ENCODE data around the gene RREB1. TPM values are rescaled to one million over a fixed set of nuclear protein-coding genes. Genes with fewer than 3 reads are reported as not detected.

The RREB1 gene
- polyA plus RNA-seq, 1 donor from 2014 or later, result not detected

DNA sequence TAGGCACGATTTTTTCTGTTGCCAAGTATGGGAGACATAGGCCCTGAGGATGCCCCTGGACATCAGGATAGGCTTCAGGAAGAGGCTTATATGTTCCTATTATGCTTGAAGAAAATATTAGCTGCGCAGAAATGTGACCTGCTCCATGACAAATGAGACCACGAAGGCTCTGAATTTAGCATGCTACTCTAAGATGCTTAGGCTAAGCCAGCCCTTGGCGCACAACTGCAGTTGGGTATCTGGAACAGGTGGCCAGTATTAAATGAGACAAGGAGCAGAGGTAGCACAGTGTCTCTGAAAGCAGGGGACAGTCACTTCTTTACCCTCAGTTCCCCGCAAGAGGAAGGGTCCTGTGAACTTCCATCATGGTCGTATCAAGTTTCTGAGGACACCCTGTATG lies 90.0 kb downstream of the RREB1 start:
- Histone ChIP-seq H3K36me3 (ENCODE audit: insufficient read depth, low read length) (no peaks in the 10 kb centered on the region), H3K27ac (ENCODE audit: low read length) (no peak overlapping the region), H3K79me2 (replicated peaks; ENCODE audit: insufficient read depth, low read length) (no peaks in the 10 kb centered on the region), H2AFZ (ENCODE audit: low read depth, low read length) (no peak overlapping the region), H3F3A (ENCODE audit: insufficient read depth, low read length, poor library complexity, severe bottlenecking) (no peaks in the 10 kb centered on the region), H3K4me2 (ENCODE audit: low read length) (no peak overlapping the region), H3K9me2 (ENCODE audit: insufficient read depth, low read length) (no peaks in the 10 kb centered on the region), H3K9me3 (ENCODE audit: low read length) (no peaks in the 10 kb centered on the region), H3K4me3 (ENCODE audit: low read length) (no peak overlapping the region), H3K9ac (ENCODE audit: low read length) (no peak overlapping the region), H3K27me3 (ENCODE audit: insufficient read depth, low read depth, low read length) (no peaks in the 10 kb centered on the region), H4K20me1 (ENCODE audit: insufficient read depth) (no peaks in the 10 kb centered on the region)
- TF ChIP-seq EZH2 (IDR thresholded peaks at IDR 0.05; ENCODE audit: borderline replicate concordance, insufficient read depth, low read length, poor library complexity, severe bottlenecking), result no peak

DNA sequence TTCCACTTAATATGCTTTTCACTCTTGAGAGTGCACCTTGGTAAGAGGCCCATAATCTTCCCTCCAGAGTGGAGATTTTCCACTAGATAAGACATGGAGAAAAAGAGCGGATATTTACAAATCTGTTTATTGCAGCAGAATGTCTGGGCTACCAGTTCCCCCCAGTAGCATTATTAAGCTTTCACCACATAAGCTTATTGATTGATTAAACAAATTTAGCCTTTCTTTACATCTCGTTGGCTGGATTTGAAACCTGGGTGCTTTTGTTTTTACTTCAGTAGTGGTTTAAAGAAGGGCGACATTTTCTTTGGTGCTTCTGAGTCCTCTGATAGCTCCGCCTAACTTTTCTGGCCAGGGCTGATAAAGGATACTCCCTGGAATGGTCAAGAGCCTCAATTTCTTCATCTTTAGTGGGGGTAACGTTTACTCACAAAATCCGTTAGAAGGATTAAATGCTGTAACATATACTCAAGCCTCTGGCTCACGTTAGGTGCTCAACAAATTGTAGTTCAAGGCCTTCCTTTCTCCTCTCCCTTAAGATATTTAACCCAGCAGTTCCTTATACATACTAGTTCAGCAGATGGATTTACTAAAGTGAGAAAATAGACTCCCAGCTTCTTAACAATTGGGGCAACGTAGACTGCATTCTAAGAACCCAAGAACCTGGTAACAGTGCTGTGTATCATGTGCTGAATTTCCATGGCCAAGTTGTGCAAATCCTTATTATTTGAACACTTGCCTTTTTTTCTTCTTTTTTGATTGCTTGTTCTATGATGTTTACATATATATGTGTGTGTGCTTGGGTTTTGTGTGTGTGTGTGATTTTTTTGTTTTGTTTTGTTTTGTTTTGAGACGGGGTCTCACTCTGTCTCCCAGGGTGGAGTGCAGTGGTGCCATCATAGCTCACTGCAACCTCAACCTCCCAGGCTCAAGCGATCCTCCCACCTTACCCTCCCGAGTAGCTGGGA lies 91.4 kb downstream of the RREB1 start:
- Histone ChIP-seq H4K20me1 (ENCODE audit: insufficient read depth) (no peaks in the 10 kb centered on the region), H2AFZ (ENCODE audit: low read depth, low read length) (no peak overlapping the region), H3K27ac (ENCODE audit: low read length) (no peak overlapping the region)

More for the DNA sequence above, 91.4 kb downstream of the RREB1 start:
- Histone ChIP-seq H3K79me2 (replicated peaks; ENCODE audit: insufficient read depth, low read length) (no peaks in the 10 kb centered on the region), H3K36me3 (ENCODE audit: insufficient read depth, low read length) (no peaks in the 10 kb centered on the region), H3K9me2 (ENCODE audit: insufficient read depth, low read length) (no peaks in the 10 kb centered on the region), H3F3A (ENCODE audit: insufficient read depth, low read length, poor library complexity, severe bottlenecking) (no peaks in the 10 kb centered on the region), H3K9me3 (ENCODE audit: low read length) (no peaks in the 10 kb centered on the region), H3K27me3 (ENCODE audit: insufficient read depth, low read depth, low read length) (no peaks in the 10 kb centered on the region), H3K4me3 (ENCODE audit: low read length) (no peak overlapping the region), H3K9ac (ENCODE audit: low read length) (no peak overlapping the region), H3K4me2 (ENCODE audit: low read length) (no peak overlapping the region)
- TF ChIP-seq TAF1 (IDR thresholded peaks at IDR 0.05; ENCODE audit: low read depth), result no peak
- TF ChIP-seq RAD21 (conservative IDR thresholded peaks at IDR 0.05), result no peak
- TF ChIP-seq MXI1 (conservative IDR thresholded peaks at IDR 0.05; ENCODE audit: poor library complexity, severe bottlenecking), result no peak
- no peak for TF ChIP-seq EP300 (conservative IDR thresholded peaks at IDR 0.05; ENCODE audit: poor library complexity, severe bottlenecking)
- TF ChIP-seq POLR2AphosphoS5 (IDR thresholded peaks at IDR 0.05), result no peak
- TF ChIP-seq, protein P1, sequence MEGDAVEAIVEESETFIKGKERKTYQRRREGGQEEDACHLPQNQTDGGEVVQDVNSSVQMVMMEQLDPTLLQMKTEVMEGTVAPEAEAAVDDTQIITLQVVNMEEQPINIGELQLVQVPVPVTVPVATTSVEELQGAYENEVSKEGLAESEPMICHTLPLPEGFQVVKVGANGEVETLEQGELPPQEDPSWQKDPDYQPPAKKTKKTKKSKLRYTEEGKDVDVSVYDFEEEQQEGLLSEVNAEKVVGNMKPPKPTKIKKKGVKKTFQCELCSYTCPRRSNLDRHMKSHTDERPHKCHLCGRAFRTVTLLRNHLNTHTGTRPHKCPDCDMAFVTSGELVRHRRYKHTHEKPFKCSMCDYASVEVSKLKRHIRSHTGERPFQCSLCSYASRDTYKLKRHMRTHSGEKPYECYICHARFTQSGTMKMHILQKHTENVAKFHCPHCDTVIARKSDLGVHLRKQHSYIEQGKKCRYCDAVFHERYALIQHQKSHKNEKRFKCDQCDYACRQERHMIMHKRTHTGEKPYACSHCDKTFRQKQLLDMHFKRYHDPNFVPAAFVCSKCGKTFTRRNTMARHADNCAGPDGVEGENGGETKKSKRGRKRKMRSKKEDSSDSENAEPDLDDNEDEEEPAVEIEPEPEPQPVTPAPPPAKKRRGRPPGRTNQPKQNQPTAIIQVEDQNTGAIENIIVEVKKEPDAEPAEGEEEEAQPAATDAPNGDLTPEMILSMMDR (IDR thresholded peaks at IDR 0.05; ENCODE audit: poor library complexity, severe bottlenecking), result no peak
- TF ChIP-seq, protein P2, sequence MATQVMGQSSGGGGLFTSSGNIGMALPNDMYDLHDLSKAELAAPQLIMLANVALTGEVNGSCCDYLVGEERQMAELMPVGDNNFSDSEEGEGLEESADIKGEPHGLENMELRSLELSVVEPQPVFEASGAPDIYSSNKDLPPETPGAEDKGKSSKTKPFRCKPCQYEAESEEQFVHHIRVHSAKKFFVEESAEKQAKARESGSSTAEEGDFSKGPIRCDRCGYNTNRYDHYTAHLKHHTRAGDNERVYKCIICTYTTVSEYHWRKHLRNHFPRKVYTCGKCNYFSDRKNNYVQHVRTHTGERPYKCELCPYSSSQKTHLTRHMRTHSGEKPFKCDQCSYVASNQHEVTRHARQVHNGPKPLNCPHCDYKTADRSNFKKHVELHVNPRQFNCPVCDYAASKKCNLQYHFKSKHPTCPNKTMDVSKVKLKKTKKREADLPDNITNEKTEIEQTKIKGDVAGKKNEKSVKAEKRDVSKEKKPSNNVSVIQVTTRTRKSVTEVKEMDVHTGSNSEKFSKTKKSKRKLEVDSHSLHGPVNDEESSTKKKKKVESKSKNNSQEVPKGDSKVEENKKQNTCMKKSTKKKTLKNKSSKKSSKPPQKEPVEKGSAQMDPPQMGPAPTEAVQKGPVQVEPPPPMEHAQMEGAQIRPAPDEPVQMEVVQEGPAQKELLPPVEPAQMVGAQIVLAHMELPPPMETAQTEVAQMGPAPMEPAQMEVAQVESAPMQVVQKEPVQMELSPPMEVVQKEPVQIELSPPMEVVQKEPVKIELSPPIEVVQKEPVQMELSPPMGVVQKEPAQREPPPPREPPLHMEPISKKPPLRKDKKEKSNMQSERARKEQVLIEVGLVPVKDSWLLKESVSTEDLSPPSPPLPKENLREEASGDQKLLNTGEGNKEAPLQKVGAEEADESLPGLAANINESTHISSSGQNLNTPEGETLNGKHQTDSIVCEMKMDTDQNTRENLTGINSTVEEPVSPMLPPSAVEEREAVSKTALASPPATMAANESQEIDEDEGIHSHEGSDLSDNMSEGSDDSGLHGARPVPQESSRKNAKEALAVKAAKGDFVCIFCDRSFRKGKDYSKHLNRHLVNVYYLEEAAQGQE (IDR thresholded peaks at IDR 0.05; ENCODE audit: borderline replicate concordance), result no peak
- TF ChIP-seq SMC3 (conservative IDR thresholded peaks at IDR 0.05; ENCODE audit: poor library complexity), result no peak
